ENCODE measurements around the gene RAB33A. TPM values are rescaled to one million over a fixed set of nuclear protein-coding genes. Genes with fewer than 3 reads are reported as not detected.

The RAB33A gene
- total and polyA plus RNA-seq, 9 of the 15 experiments (the other 6 are each of a cell fraction or from before 2014, with no cell fraction given), result 0.04 to 0.20 (median 0.06) TPM; not detected in 4

DNA sequence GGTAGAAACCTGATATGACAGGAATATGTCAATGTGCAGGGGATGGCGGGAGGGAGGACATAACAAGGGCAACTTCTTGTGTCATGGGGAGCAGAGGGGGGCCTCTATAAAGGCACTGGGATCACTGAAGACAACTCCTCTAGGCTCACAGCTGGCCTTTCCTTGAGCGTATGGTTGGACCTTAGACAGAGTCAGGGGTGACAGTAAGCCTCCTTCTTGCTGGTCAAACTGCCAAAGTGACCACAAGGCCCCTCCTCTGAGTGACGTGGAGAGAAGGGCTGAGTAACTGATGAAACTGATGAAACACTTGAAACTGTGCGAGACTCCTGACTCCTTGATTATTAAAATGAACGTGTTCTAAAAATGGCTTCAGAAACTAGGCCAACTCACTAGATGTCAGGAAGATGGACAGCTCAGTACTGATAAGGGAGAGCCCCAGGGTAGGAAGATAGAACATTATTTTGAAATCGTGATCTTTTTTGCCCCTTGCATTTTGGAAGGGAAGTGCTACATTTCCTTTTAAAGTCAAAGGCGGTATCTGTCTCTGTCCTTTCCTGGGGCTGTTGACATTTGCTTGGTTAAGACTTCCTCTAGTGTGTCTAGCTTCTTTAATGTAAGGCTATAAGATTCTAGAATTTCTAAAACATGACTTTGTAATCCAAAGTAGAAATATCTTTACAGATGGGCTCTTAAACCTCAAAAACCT, 1.6 kb downstream of the RAB33A start (continued):
- TF ChIP-seq ID3 (CRISPR knock-in tag; IDR thresholded peaks at IDR 0.05), result no peak
- TF ChIP-seq ID3 (tag; IDR thresholded peaks at IDR 0.05), result 0 out of 2 replicates have a peak, but pooled peaks have one; percentile 16
- TF ChIP-seq, protein P1, sequence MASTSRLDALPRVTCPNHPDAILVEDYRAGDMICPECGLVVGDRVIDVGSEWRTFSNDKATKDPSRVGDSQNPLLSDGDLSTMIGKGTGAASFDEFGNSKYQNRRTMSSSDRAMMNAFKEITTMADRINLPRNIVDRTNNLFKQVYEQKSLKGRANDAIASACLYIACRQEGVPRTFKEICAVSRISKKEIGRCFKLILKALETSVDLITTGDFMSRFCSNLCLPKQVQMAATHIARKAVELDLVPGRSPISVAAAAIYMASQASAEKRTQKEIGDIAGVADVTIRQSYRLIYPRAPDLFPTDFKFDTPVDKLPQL (IDR thresholded peaks at IDR 0.05; ENCODE audit: extremely low read depth, insufficient read length), result no peak
- no peak for TF ChIP-seq FUS (optimal IDR thresholded peaks at IDR 0.05; ENCODE audit: low read depth, low read length)
- TF ChIP-seq ZSCAN29 (IDR thresholded peaks at IDR 0.05), result no peak
- peak; percentile 58; the same call in 1 of the 2 replicates for TF ChIP-seq SPI1 (IDR thresholded peaks at IDR 0.05; ENCODE audit: borderline replicate concordance, low read depth, low read length)
- 0 out of 2 replicates have a peak, but pooled peaks have one; percentile 13 for TF ChIP-seq SMARCC2 (IDR thresholded peaks at IDR 0.05; ENCODE audit: low read depth)
- TF ChIP-seq, protein P2, sequence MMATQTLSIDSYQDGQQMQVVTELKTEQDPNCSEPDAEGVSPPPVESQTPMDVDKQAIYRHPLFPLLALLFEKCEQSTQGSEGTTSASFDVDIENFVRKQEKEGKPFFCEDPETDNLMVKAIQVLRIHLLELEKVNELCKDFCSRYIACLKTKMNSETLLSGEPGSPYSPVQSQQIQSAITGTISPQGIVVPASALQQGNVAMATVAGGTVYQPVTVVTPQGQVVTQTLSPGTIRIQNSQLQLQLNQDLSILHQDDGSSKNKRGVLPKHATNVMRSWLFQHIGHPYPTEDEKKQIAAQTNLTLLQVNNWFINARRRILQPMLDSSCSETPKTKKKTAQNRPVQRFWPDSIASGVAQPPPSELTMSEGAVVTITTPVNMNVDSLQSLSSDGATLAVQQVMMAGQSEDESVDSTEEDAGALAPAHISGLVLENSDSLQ (IDR thresholded peaks at IDR 0.05), result peak; percentile 97
- no peak for TF ChIP-seq ZBTB26 (CRISPR knock-in tag; IDR thresholded peaks at IDR 0.05)
- no peak for TF ChIP-seq ZBTB40 (IDR thresholded peaks at IDR 0.05)
- TF ChIP-seq ZBTB40 (CRISPR knock-in tag; IDR thresholded peaks at IDR 0.05), result no peak
- TF ChIP-seq ZNF174 (CRISPR knock-in tag; IDR thresholded peaks at IDR 0.05), result no peak
- TF ChIP-seq SMARCB1 (IDR thresholded peaks at IDR 0.05; ENCODE audit: insufficient read length, low read depth), result no peak
- no peak for TF ChIP-seq ZNF124 (CRISPR knock-in tag; IDR thresholded peaks at IDR 0.05)
- TF ChIP-seq LARP7 (IDR thresholded peaks at IDR 0.05), result no peak
- peak in 1 of 2 experiments; percentile 74; a peak in 2 of 4 replicates for TF ChIP-seq FOXA3 (CRISPR knock-in tag; conservative IDR thresholded peaks at IDR 0.05 in 1 of 2, IDR thresholded peaks at IDR 0.05 in 1 of 2)

Measured in K562 (cell line).